Stimulated activated CD4-positive, alpha-beta T cell treated with anti-CD3 and anti-CD28 coated beads, Interleukin-4, amount 100 ng/mL, for 48 hours (primary cell): ENCODE data around the gene LDLRAD4.

ENCODE experiments used
- DNase-seq, 2 donors: peaks; one replicate each; pipeline ENCODE4 v3.0.0-alpha.2; 2020; ENCODE audit warnings: low read depth in 2 of 2

The LDLRAD4 gene

GRCh38 chr18:13386891-13387801, 168.6 kb downstream of the LDLRAD4 start:
- no peak for DNase-seq

- DNase-seq, result no peak
These were observed 169.4 kb downstream of the LDLRAD4 start for GRCh38 chr18:13387855-13388548.

- no peak for DNase-seq
These were observed 170.3 kb downstream of the LDLRAD4 start for GRCh38 chr18:13388586-13389490.

GRCh38 chr18:13389491-13390131, 171.1 kb downstream of the LDLRAD4 start:
- no peak for DNase-seq

GRCh38 chr18:13390196-13390595, 171.6 kb downstream of the LDLRAD4 start:
- no peak for DNase-seq

GRCh38 chr18:13390711-13391110, 172.2 kb downstream of the LDLRAD4 start:
- no peak for DNase-seq

- DNase-seq, result no peak
These were observed 173.6 kb downstream of the LDLRAD4 start for GRCh38 chr18:13392029-13392750.

GRCh38 chr18:13392899-13393298, 174.3 kb downstream of the LDLRAD4 start:
- DNase-seq, result no peak

GRCh38 chr18:13393338-13393737, 174.8 kb downstream of the LDLRAD4 start:
- no peak for DNase-seq

- DNase-seq, result no peak
These were observed 176.2 kb downstream of the LDLRAD4 start for GRCh38 chr18:13394801-13395200.

- no peak for DNase-seq
These were observed 177.0 kb downstream of the LDLRAD4 start for GRCh38 chr18:13395577-13395976.

GRCh38 chr18:13397504-13398163, 179.1 kb downstream of the LDLRAD4 start:
- no peak for DNase-seq

- DNase-seq, result no peak
These were observed 180.1 kb downstream of the LDLRAD4 start for GRCh38 chr18:13398631-13399030.

GRCh38 chr18:13399511-13399910, 181.0 kb downstream of the LDLRAD4 start:
- no peak for DNase-seq

GRCh38 chr18:13400636-13401315, 182.2 kb downstream of the LDLRAD4 start:
- no peak for DNase-seq

- no peak for DNase-seq
These were observed 182.8 kb downstream of the LDLRAD4 start for GRCh38 chr18:13401404-13401803.

- DNase-seq, result no peak
These were observed 183.3 kb downstream of the LDLRAD4 start for GRCh38 chr18:13401826-13402225.

- DNase-seq, result no peak
These were observed 185.4 kb downstream of the LDLRAD4 start for GRCh38 chr18:13403786-13404549.
